HG02981 (cell line): ENCODE data around the gene TMEM9.

ENCODE experiments used
- ATAC-seq: cut with Tn5 transposase; IDR thresholded peaks from one replicate; pipeline ENCODE4 v1.9.1; 2021; ENCODE audit warnings: mild to moderate bottlenecking, moderate library complexity; ENCODE audit not compliant: unreplicated experiment

The TMEM9 gene

GRCh38 chr1:201128962-201129361 is 25.3 kb downstream of the TMEM9 start:
- ATAC-seq, result no peak

GRCh38 chr1:201128476-201128875 is 25.8 kb downstream of the TMEM9 start:
- no peak for ATAC-seq

GRCh38 chr1:201127755-201128455 is 26.4 kb downstream of the TMEM9 start:
- no peak for ATAC-seq

GRCh38 chr1:201126832-201127754 is 27.2 kb downstream of the TMEM9 start, which contains the start of gene ASCL5:
Gene ASCL5 (minus strand): TSS chr1:201127184. CDS start chr1:201115372, 11,812 bp downstream.
- ATAC-seq, result no peak

- no peak for ATAC-seq
Observed at GRCh38 chr1:201126463-201126831, 27.8 kb downstream of the TMEM9 start.

GRCh38 chr1:201125800-201126199 is 28.5 kb downstream of the TMEM9 start:
- no peak for ATAC-seq

- no peak for ATAC-seq
Observed at GRCh38 chr1:201125019-201125418, 29.3 kb downstream of the TMEM9 start.

- ATAC-seq, result no peak
Observed at GRCh38 chr1:201123866-201124265, 30.4 kb downstream of the TMEM9 start.

- no peak for ATAC-seq
Observed at GRCh38 chr1:201122321-201122957, 31.8 kb downstream of the TMEM9 start.

GRCh38 chr1:201119206-201120197 is 34.8 kb downstream of the TMEM9 start:
- ATAC-seq, result no peak

GRCh38 chr1:201116091-201116490 is 38.2 kb downstream of the TMEM9 start:
- ATAC-seq, result no peak

- ATAC-seq, result no peak
Observed at GRCh38 chr1:201115390-201115937, 38.8 kb downstream of the TMEM9 start.

GRCh38 chr1:201114245-201115131 is 39.8 kb downstream of the TMEM9 start:
- ATAC-seq, result peak; percentile 83

- ATAC-seq, result no peak
Observed at GRCh38 chr1:201113451-201114244, 40.6 kb downstream of the TMEM9 start.

- ATAC-seq, result no peak
Observed at GRCh38 chr1:201112926-201113325, 41.3 kb downstream of the TMEM9 start.

GRCh38 chr1:201112173-201112731 is 42.0 kb downstream of the TMEM9 start, which contains the start of gene CACNA1S:
Gene CACNA1S (minus strand): TSS chr1:201112426. CDS start chr1:201112339, 87 bp downstream.
- ATAC-seq, result no peak

GRCh38 chr1:201111672-201112071 is 42.6 kb downstream of the TMEM9 start:
- ATAC-seq, result no peak

GRCh38 chr1:201111156-201111555 is 43.1 kb downstream of the TMEM9 start:
- ATAC-seq, result no peak
